Measurements from ENCODE around the gene ST8SIA5.

Gene ST8SIA5

GRCh38 chr18:46702471-46702870, 54.4 kb downstream of the ST8SIA5 start:
- H3K4me3 ChIP-seq (ENCODE audit: low read depth in 1 of 2, low read length in 2 of 2) = no peak overlapping the region
- no peak for DNase-seq

DNA sequence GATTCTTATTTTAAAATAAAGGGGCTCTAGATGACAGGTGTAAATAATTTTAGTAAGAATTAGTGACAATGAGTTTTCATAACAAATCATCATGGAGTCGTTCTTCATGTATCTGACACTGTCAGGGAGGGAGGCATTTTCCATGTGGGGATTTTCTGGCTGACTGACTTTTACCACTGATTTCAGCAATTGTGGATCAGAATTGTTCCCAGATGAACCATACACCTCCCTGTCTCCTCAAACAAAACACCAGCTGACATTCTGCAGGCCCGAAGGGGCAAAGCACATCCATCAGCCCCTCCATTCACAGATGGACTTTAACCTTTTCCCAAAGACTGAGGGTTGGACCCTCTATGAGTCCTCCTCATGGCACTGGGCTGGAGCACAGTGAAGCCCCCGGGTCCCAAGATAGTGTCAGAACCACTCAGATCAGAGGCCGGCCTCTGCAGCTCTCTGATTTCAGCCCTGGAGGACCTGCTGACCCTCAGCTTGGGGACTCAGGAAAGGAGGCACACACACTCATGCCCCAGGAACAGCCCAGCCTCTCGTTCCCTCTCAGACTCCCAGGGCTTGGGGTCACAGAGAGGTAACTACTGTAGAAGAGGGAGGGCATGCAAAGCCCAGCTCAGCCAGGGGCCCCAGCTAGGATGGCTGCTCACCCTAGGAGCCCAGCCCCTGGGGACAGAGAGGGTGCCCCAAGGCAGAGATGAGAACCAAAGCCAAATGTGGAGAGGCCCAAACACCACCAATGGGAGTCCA, 56.6 kb downstream of the ST8SIA5 start:
- no peaks in the 10 kb centered on the region for H3K9me3 ChIP-seq (ENCODE audit: insufficient read depth, low read length, severe bottlenecking)
- H3K79me2 ChIP-seq (ENCODE audit: insufficient read depth, low read length) = no peaks in the 10 kb centered on the region
- ATAC-seq (ENCODE audit: insufficient read depth, low read depth) = no peak
- no peak for TF ChIP-seq CTCF (IDR thresholded peaks at IDR 0.05; ENCODE audit: borderline replicate concordance, extremely low read depth, low read length, poor library complexity, severe bottlenecking)
- no peak for TF ChIP-seq EZH2 (IDR thresholded peaks at IDR 0.05; ENCODE audit: borderline replicate concordance, low read depth, low read length, severe bottlenecking)
- H4K20me1 ChIP-seq (ENCODE audit: insufficient read depth, low read length) = no peaks in the 10 kb centered on the region
- H3K4me2 ChIP-seq (ENCODE audit: insufficient read depth, low read length) = no peak overlapping the region
- no peak overlapping the region for H3K4me3 ChIP-seq (ENCODE audit: low read depth in 1 of 2, low read length in 2 of 2)
- H3K27me3 ChIP-seq (ENCODE audit: insufficient read depth, low read length, poor library complexity) = peaks cover 4% of the 10 kb centered on the region
- H3K9ac ChIP-seq (ENCODE audit: low read depth, low read length) = no peak overlapping the region
- H2AFZ ChIP-seq (ENCODE audit: low read depth, low read length) = no peak overlapping the region
- H3K27ac ChIP-seq (ENCODE audit: low read length) = no peak overlapping the region
- no peak for DNase-seq
- H3K4me1 ChIP-seq (ENCODE audit: insufficient read depth, low read length) = no peaks in the 10 kb centered on the region
- no peaks in the 10 kb centered on the region for H3K36me3 ChIP-seq (ENCODE audit: insufficient read depth, low read length)

More at GRCh38 chr18:46702471-46702870, 54.4 kb downstream of the ST8SIA5 start:
- Histone ChIP-seq H3K36me3 (ENCODE audit: insufficient read depth, low read length) (no peaks in the 10 kb centered on the region), H3K27ac (ENCODE audit: low read length) (no peak overlapping the region), H3K4me2 (ENCODE audit: insufficient read depth, low read length) (no peak overlapping the region), H3K9me3 (ENCODE audit: insufficient read depth, low read length, severe bottlenecking) (no peaks in the 10 kb centered on the region), H3K9ac (ENCODE audit: low read depth, low read length) (no peak overlapping the region), H4K20me1 (ENCODE audit: insufficient read depth, low read length) (no peaks in the 10 kb centered on the region), H3K79me2 (ENCODE audit: insufficient read depth, low read length) (no peaks in the 10 kb centered on the region), H3K4me1 (ENCODE audit: insufficient read depth, low read length) (no peaks in the 10 kb centered on the region), H3K27me3 (ENCODE audit: insufficient read depth, low read length, poor library complexity) (peaks cover 11% of the 10 kb centered on the region), H2AFZ (ENCODE audit: low read depth, low read length) (no peak overlapping the region)
- no peak for TF ChIP-seq EZH2 (IDR thresholded peaks at IDR 0.05; ENCODE audit: borderline replicate concordance, low read depth, low read length, severe bottlenecking)
- no peak for TF ChIP-seq CTCF (IDR thresholded peaks at IDR 0.05; ENCODE audit: borderline replicate concordance, extremely low read depth, low read length, poor library complexity, severe bottlenecking)
- no peak for ATAC-seq (ENCODE audit: insufficient read depth, low read depth)

DNA sequence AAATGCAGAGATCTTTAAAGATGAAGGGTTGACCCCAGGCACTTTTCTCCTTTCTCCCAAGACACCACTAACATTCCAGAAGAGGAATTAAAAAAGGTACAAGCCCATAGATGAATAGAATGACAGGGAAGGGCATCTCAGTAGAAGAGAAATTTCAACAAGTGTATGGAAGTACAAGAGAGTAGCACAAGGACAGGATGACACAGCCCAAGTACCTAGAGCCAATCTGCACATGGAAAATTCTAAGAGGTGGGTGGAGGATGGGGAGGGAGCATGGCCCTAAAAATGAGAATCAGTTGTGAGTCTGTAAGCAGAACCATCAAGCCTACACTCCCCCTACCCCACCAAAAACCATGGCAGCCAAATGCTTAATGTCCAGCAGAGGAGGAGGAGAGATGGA, 60.2 kb downstream of the ST8SIA5 start:
- Histone ChIP-seq H3K27ac (ENCODE audit: low read length) (no peak overlapping the region), H3K79me2 (ENCODE audit: insufficient read depth, low read length) (no peaks in the 10 kb centered on the region), H4K20me1 (ENCODE audit: insufficient read depth, low read length) (no peaks in the 10 kb centered on the region), H2AFZ (ENCODE audit: low read depth, low read length) (no peak overlapping the region), H3K27me3 (ENCODE audit: insufficient read depth, low read length, poor library complexity) (peaks cover 5% of the 10 kb centered on the region), H3K4me2 (ENCODE audit: insufficient read depth, low read length) (no peak overlapping the region), H3K9ac (ENCODE audit: low read depth, low read length) (no peak overlapping the region), H3K4me3 (ENCODE audit: low read depth in 1 of 2, low read length in 2 of 2) (no peak overlapping the region), H3K36me3 (ENCODE audit: insufficient read depth, low read length) (no peaks in the 10 kb centered on the region), H3K9me3 (ENCODE audit: insufficient read depth, low read length, severe bottlenecking) (no peaks in the 10 kb centered on the region), H3K4me1 (ENCODE audit: insufficient read depth, low read length) (no peaks in the 10 kb centered on the region)
- DNase-seq (no peak), ATAC-seq (ENCODE audit: insufficient read depth, low read depth) (no peak)
- TF ChIP-seq CTCF (IDR thresholded peaks at IDR 0.05; ENCODE audit: borderline replicate concordance, extremely low read depth, low read length, poor library complexity, severe bottlenecking) = no peak
- TF ChIP-seq EZH2 (IDR thresholded peaks at IDR 0.05; ENCODE audit: borderline replicate concordance, low read depth, low read length, severe bottlenecking) = no peak
